Prostate gland (tissue), 2 donors: Measurements from ENCODE around the gene NPR1. TPM values are rescaled to one million over a fixed set of nuclear protein-coding genes. Genes with fewer than 3 reads are reported as not detected.

ENCODE experiments used
- DNase-seq: peaks from one replicate; pipeline ENCODE4 v3.0.0-alpha.2; 2019; ENCODE audit warnings: low spot score
- H3K27ac ChIP-seq, 2 donors: fragments of 200-600 bp; sonication (generic); 2 replicates each; pipeline ENCODE4 v1.5.1; 2017 to 2019
- H3K27me3 ChIP-seq: fragments of 200-600 bp; sonication (generic); replicated peaks from 2 replicates; pipeline ENCODE4 v1.5.1; 2019; ENCODE audit not compliant: insufficient read depth
- H3K36me3 ChIP-seq, 2 donors: fragments of 200-600 bp; sonication (generic); 1 replicate in 1 of 2; 2 replicates in 1 of 2; pipeline versions ENCODE4 v1.5.1 to v1.8.1; 2017 to 2019
- H3K4me1 ChIP-seq: fragments of 200-600 bp; sonication (generic); replicated peaks from 2 replicates; pipeline ENCODE4 v1.5.1; 2019
- H3K4me3 ChIP-seq, 2 donors: fragments of 200-600 bp; sonication (generic); 2 replicates each; pipeline ENCODE4 v1.5.1; 2017 to 2019
- H3K9me3 ChIP-seq: fragments of 200-600 bp; sonication (generic); 2 replicates; pipeline ENCODE4 v1.5.1; 2017
- POLR2A ChIP-seq: fragments of 450-650 bp; IDR thresholded peaks from one replicate; pipeline ENCODE4 v1.6.1; 2016; ENCODE audit warnings: antibody characterized with exemption, mild to moderate bottlenecking
- POLR2AphosphoS5 ChIP-seq: sonication (generic); formaldehyde crosslinking; IDR thresholded peaks from one replicate; pipeline ENCODE4 v1.6.1; 2017; ENCODE audit warnings: antibody characterized with exemption
- WGBS: methylation state at CpG from one replicate; pipeline ENCODE4 v1.1.5; 2018; 5-methylcytosine and 5-hydroxymethylcytosine counted together
- intact Hi-C: fragments of 100-400 bp; cut with DNase I; formaldehyde crosslinking; loops from one replicate; pipeline ENCODE4 v1.14.2; 2022
- microRNA-seq: library from miRNA; unstranded; fragments of <30 nt; microRNA quantifications from one replicate; pipeline ENCODE4, GENCODE V29; 2016
- small RNA-seq, 2 donors: library from RNA; depleted of rRNA; stranded (forward); fragments of <200 nt; gene quantifications; one replicate each; pipeline ENCODE3, GENCODE V24; 2016
- total RNA-seq, 2 donors: library from RNA; depleted of rRNA; stranded (reverse); fragments of >200 nt; gene quantifications; one replicate each; pipeline ENCODE4 v1.1.0, GENCODE V29; 2016
- TF ChIP-seq, protein P1 (sequence below), 4 experiments: fragments of 200-600 bp in 2 of 4; fragments of 450-650 bp in 2 of 4; sonication (generic) in 2 of 4; IDR thresholded peaks; 1 replicate in 3 of 4; 2 replicates in 1 of 4; pipeline ENCODE4 v1.5.1; 2016 to 2019; ENCODE audit warnings: antibody characterized with exemption in 4 of 4, mild to moderate bottlenecking in 2 of 4, moderate library complexity in 2 of 4

NPR1 gene
- total RNA-seq, 2 donors from 2014 or later = 2.9 to 6.0 TPM

DNA sequence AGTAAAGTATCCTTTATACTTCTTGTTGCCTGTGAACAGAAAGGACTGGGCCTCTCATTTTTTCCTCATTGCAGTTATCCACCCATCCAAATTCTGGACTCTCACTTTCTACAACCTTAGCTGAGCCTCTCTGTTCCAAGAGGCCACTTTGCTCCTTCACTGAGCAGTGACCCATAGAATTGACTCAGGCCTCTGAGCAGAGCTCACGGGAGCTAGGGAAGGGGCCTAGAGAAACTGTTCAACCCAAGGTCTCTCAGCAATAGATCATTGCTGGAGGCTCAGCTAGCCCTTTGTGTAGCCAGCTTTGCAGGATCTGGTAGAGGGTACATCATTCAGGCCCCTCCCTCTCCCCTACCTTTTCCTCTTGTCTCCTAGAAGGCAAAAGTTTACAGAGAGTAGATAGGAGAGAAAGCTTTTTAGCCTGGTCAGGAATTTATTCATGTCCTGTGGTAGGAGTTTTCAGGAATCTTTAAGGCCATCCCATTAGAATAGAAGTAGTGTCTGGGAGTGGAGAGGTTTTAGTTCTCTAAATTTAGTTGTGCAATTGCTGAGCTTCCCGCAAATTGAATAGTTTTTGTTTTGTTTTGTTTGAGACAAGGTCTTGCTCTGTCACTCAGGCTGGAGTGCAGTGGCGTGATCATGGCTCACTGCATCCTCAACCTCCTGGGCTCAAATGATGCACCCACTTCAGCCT, 56.1 kb downstream of the NPR1 start:
- Histone ChIP-seq H3K36me3 (no peaks in the 10 kb centered on the region), H3K27ac (no peak overlapping the region), H3K4me3 (no peak overlapping the region), H3K27me3 (no peaks in the 10 kb centered on the region), H3K9me3 (no peaks in the 10 kb centered on the region), H3K4me1 (peaks cover 5% of the 10 kb centered on the region)
- TF ChIP-seq, protein P1, sequence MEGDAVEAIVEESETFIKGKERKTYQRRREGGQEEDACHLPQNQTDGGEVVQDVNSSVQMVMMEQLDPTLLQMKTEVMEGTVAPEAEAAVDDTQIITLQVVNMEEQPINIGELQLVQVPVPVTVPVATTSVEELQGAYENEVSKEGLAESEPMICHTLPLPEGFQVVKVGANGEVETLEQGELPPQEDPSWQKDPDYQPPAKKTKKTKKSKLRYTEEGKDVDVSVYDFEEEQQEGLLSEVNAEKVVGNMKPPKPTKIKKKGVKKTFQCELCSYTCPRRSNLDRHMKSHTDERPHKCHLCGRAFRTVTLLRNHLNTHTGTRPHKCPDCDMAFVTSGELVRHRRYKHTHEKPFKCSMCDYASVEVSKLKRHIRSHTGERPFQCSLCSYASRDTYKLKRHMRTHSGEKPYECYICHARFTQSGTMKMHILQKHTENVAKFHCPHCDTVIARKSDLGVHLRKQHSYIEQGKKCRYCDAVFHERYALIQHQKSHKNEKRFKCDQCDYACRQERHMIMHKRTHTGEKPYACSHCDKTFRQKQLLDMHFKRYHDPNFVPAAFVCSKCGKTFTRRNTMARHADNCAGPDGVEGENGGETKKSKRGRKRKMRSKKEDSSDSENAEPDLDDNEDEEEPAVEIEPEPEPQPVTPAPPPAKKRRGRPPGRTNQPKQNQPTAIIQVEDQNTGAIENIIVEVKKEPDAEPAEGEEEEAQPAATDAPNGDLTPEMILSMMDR (IDR thresholded peaks at IDR 0.05) = no peak
- TF ChIP-seq POLR2AphosphoS5 (no peak), POLR2A (no peak)
- intact Hi-C loops = no loop called here
- WGBS = 87% methylated on average over 3 of the region's 3 CpGs
- DNase-seq = no peak

DNA sequence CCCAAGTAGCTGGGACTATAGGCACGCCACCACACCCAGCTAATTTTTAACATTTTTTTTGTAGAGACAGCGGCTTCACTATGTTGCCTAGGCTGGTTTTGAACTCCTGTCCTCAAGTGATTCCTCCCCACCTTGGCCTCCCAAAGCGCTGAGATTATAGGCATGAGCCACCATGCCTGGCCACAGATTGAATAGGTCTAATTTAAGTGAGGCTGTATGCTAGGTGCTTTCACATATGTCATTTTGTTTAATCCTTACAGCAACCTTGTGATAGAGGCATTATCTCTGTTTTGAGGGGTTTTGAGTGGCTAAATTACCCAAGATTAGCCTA, 56.6 kb downstream of the NPR1 start:
- intact Hi-C loops = no loop called here
- WGBS = 94% methylated on average over 3 of the region's 3 CpGs
- peaks cover 3% of the 10 kb centered on the region for H3K4me1 ChIP-seq

DNA sequence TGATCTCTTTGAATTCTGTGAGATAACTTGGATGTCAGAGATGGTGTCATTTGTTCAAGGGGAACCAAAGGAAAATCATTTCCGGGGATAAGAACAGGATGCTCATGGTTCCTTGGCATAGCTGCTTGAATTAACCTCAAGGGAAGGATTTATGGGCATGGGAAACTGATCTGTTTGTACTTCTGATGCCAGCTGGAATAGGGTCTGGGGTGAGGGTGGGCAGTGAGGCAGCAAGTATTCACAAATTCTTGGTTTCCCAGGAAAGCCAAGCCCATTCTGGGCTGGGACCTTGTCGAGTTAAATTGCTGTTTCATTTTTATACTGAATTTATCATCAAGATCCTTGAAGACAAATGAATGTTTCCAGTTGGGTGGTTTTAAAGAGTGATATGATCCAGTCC, 63.5 kb downstream of the NPR1 start:
- Histone ChIP-seq H3K9me3 (no peaks in the 10 kb centered on the region), H3K36me3 (peaks cover 0 to 5% of the 10 kb centered on the region in 2 donors), H3K4me3 (no peak overlapping the region), H3K27ac (no peak overlapping the region), H3K27me3 (no peaks in the 10 kb centered on the region), H3K4me1 (no peaks in the 10 kb centered on the region)
- intact Hi-C loops = loop anchor here (10.0 kb wide), 1 partner anchor 227 kb away; no protein-coding TSS in a partner anchor
- no peak for DNase-seq
- WGBS = 12% methylated on average over 2 of the region's 2 CpGs
- TF ChIP-seq, protein P1 (IDR thresholded peaks at IDR 0.05) = no peak
- TF ChIP-seq POLR2A (no peak), POLR2AphosphoS5 (no peak)

More for the DNA sequence above, 56.6 kb downstream of the NPR1 start:
- H3K27me3 ChIP-seq = no peaks in the 10 kb centered on the region
- no peaks in the 10 kb centered on the region for H3K9me3 ChIP-seq
- H3K4me3 ChIP-seq = no peak overlapping the region
- no peaks in the 10 kb centered on the region for H3K36me3 ChIP-seq
- no peak for DNase-seq
- TF ChIP-seq, protein P1 (IDR thresholded peaks at IDR 0.05) = no peak
- TF ChIP-seq POLR2A = no peak
- no peak for TF ChIP-seq POLR2AphosphoS5
- no peak overlapping the region for H3K27ac ChIP-seq

DNA sequence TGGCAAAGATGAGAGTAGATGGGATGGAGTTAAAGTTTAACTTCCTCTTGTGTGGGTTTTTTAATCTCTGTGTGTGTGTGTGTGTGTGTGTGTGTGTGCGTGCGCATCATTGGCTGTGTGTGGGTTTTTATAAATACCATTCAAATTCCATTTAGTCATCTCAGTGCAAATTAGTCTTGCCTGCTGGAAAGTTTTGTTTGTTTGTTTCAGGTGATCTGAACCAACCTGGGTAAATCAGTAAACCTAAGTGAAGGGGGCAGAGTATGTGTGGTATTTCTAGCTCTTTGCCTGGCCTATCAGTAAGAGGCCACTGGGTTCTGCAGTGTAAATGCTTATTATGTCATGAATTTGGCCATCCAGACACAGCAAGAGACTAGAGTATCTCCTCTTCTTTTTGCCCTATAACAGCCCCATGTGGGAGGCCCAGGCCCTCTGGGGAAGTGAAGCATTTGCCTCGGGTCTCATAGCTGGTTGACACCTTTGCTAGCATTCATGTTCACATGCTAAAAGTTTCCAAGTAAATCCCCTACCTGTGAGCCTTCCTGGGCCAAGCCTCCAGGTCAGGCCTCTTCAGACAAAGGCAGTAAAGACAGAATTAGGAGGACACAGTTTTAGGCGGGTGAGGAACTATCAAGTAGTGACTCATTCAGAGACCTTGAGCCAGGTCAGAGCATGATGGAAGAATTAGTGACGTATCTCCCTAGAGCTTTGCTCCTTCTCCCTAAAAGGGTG, 64.1 kb downstream of the NPR1 start:
- WGBS = 41% methylated on average over 5 of the region's 5 CpGs
- H3K27ac ChIP-seq = no peak overlapping the region
- TF ChIP-seq POLR2AphosphoS5 = no peak
- TF ChIP-seq POLR2A = no peak
- intact Hi-C loops = loop anchor here (10.0 kb wide), 1 partner anchor 228 kb away; no protein-coding TSS in a partner anchor
- H3K4me1 ChIP-seq = no peaks in the 10 kb centered on the region
- H3K4me3 ChIP-seq = no peak overlapping the region
- H3K9me3 ChIP-seq = no peaks in the 10 kb centered on the region
- DNase-seq = no peak
- peaks cover 0 to 5% of the 10 kb centered on the region in 2 donors for H3K36me3 ChIP-seq
- no peaks in the 10 kb centered on the region for H3K27me3 ChIP-seq

Small RNA genes lying within 50 kb of the gene (microRNA-seq; reads per million reads assigned to microRNA genes)
- gene MIR8083 = not detected

Small RNA genes lying within 50 kb of the gene (small RNA-seq; reads per million reads assigned to genes)
- gene MIR8083 (0 reads per million in 2 donors), gene RF00019 (0 reads per million in 2 donors), gene RN7SL372P (0 reads per million in 2 donors)

Other genes with a start within 250 kb of the NPR1 start
- gene S100A7, start 218.0 kb upstream of the NPR1 start, total RNA-seq = not detected
- 100 to 1,000 TPM; 184 to 279 TPM for gene S100A6, start 142.7 kb upstream of the NPR1 start, total RNA-seq
- gene S100A5, start 137.8 kb upstream of the NPR1 start, total RNA-seq = not detected
- 10 to 100 TPM; 56.3 to 71.3 TPM for gene S100A4, start 132.9 kb upstream of the NPR1 start, total RNA-seq
- gene S100A3, start 129.4 kb upstream of the NPR1 start, total RNA-seq = under 1 TPM in 1 of 2 donors, not detected in 1; 0.46 TPM
- gene S100A2, start 112.8 kb upstream of the NPR1 start, total RNA-seq = 10 to 100 TPM; 14.1 to 22.6 TPM
- 100 to 1,000 TPM in 1 of 2 donors, 10 to 100 TPM in 1; 78.4 to 165 TPM for gene S100A16, start 65.6 kb upstream of the NPR1 start, total RNA-seq
- gene S100A14, start 62.4 kb upstream of the NPR1 start, total RNA-seq = 10 to 100 TPM; 13.5 to 25.0 TPM
- 10 to 100 TPM; 53.3 to 96.5 TPM for gene S100A13, start 51.2 kb upstream of the NPR1 start, total RNA-seq
- gene S100A1, start 50.3 kb upstream of the NPR1 start, total RNA-seq = 10 to 100 TPM in 1 of 2 donors, 1 to 10 TPM in 1; 9.1 to 10.7 TPM
- 10 to 100 TPM; 60.6 to 74.4 TPM for gene CHTOP, start 44.6 kb upstream of the NPR1 start, total RNA-seq
- 10 to 100 TPM; 64.9 to 73.0 TPM for gene SNAPIN, start 20.0 kb upstream of the NPR1 start, total RNA-seq
- gene ILF2, start 7.7 kb upstream of the NPR1 start, total RNA-seq = 100 to 1,000 TPM; 116 to 122 TPM
- gene INTS3, start 49.4 kb downstream of the NPR1 start, total RNA-seq = 10 to 100 TPM; 26.1 to 70.0 TPM
- 10 to 100 TPM; 27.4 to 30.9 TPM for gene SLC27A3, start 96.7 kb downstream of the NPR1 start, total RNA-seq
- 10 to 100 TPM; 24.5 to 29.7 TPM for gene GATAD2B, start 244.3 kb downstream of the NPR1 start, total RNA-seq